Activated CD4-positive, alpha-beta memory T cell treated with anti-CD3 and anti-CD28 coated beads, Interleukin-2, amount 10 ng/mL, durations not matched to agents 7 days and 5 days (primary cell): ENCODE results near the gene CIB1. TPM values are rescaled to one million over a fixed set of nuclear protein-coding genes. Genes with fewer than 3 reads are reported as not detected.
"Not testable (repeated sequence)": the region's sequence is repeated elsewhere in the genome, so short reads cannot be mapped to it uniquely, and the experiment has no call there.

Source experiments
- CTCF ChIA-PET: fragments of 350-600 bp; sonication (Branson Sonifier 250); formaldehyde crosslinking; loops from one replicate; lab custom pipeline; 2021; ENCODE audit warnings: antibody characterized with exemption, inconsistent platforms; lab: Charles Lee
- POLR2A ChIA-PET: fragments of 350-600 bp; sonication (Branson Sonifier 250); formaldehyde crosslinking; loops from one replicate; lab custom pipeline; 2021; ENCODE audit warnings: antibody characterized with exemption; lab: Charles Lee
- DNase-seq: peaks from one replicate; pipeline ENCODE4 v3.0.0-alpha.2; 2020
- H3K27ac Mint-ChIP-seq: one replicate; pipeline ENCODE4 v1.8.0; 2021; ENCODE audit warnings: mild to moderate bottlenecking, mixed read lengths
- H3K27me3 Mint-ChIP-seq: one replicate; pipeline ENCODE4 v1.8.0; 2021; ENCODE audit warnings: mixed read lengths
- H3K36me3 Mint-ChIP-seq: one replicate; pipeline ENCODE4 v1.8.0; 2021; ENCODE audit warnings: low read depth, mixed read lengths
- H3K4me1 Mint-ChIP-seq: one replicate; pipeline ENCODE4 v1.8.0; 2021; ENCODE audit warnings: mixed read lengths
- H3K4me3 Mint-ChIP-seq: one replicate; pipeline ENCODE4 v1.8.0; 2021; ENCODE audit warnings: mild to moderate bottlenecking, mixed read lengths
- H3K9me3 Mint-ChIP-seq: one replicate; pipeline ENCODE4 v1.8.0; 2021; ENCODE audit warnings: mixed read lengths
- total RNA-seq, 2 experiments: library from RNA; stranded (reverse); gene quantifications; one replicate each; pipeline ENCODE4 v1.2.3, GENCODE V29; 2021

Gene CIB1
- total RNA-seq, 2 experiments from 2014 or later, result 118 to 120 TPM

GRCh38 chr15:90262426-90262825 is 28.7 kb upstream of the CIB1 start:
- Mint-ChIP-seq H3K36me3 (peaks cover 6% of the 10 kb centered on the region), H3K4me1 (peaks cover 52% of the 10 kb centered on the region), H3K27me3 (no peaks in the 10 kb centered on the region), H3K27ac (no peak overlapping the region), H3K9me3 (no peaks in the 10 kb centered on the region), H3K4me3 (no peak overlapping the region)
- POLR2A ChIA-PET, result interaction anchor here (1.5 to 4.4 kb wide), 2 partner anchors 29 to 31 kb away, joined by 5 to 27 read pairs; partner anchors contain the start of genes CIB1 and GDPGP1
- CTCF ChIA-PET, result no interaction called here
- DNase-seq, result no peak

- Mint-ChIP-seq H3K27ac (no peak overlapping the region), H3K4me3 (no peak overlapping the region), H3K27me3 (no peaks in the 10 kb centered on the region), H3K4me1 (peaks cover 51% of the 10 kb centered on the region), H3K36me3 (peaks cover 5% of the 10 kb centered on the region), H3K9me3 (no peaks in the 10 kb centered on the region)
- no peak for DNase-seq
- CTCF ChIA-PET, result interaction anchor here (1.8 to 2.0 kb wide), 2 partner anchors 13 to 31 kb away, joined by 4 to 6 read pairs; partner anchors contain the start of gene TTLL13
- POLR2A ChIA-PET, result interaction anchor here (1.5 to 4.4 kb wide), 2 partner anchors 28 to 30 kb away, joined by 5 to 27 read pairs; partner anchors contain the start of genes CIB1 and GDPGP1
These were observed 28.1 kb upstream of the CIB1 start for GRCh38 chr15:90261811-90262210.

- not testable (repeated sequence) for DNase-seq, H3K27ac Mint-ChIP-seq, H3K9me3 Mint-ChIP-seq, H3K4me3 Mint-ChIP-seq, H3K27me3 Mint-ChIP-seq, H3K36me3 Mint-ChIP-seq
- CTCF ChIA-PET, result interaction anchor here (0.7 to 2.0 kb wide), 3 partner anchors 12 to 33 kb away, joined by 3 to 6 read pairs (median 4); partner anchors contain the start of gene TTLL13
- POLR2A ChIA-PET, result interaction anchor here (1.5 to 4.4 kb wide), 2 partner anchors 27 to 29 kb away, joined by 5 to 27 read pairs; partner anchors contain the start of genes CIB1 and GDPGP1
- peaks cover 47% of the 10 kb centered on the region for H3K4me1 Mint-ChIP-seq
These were observed 27.0 kb upstream of the CIB1 start for GRCh38 chr15:90260731-90261130.

GRCh38 chr15:90259524-90259923 is 25.8 kb upstream of the CIB1 start:
- CTCF ChIA-PET, result interaction anchor here (0.6 to 1.6 kb wide), 2 partner anchors 42 to 592 kb away, joined by 4 to 6 read pairs; no protein-coding TSS in a partner anchor
- Mint-ChIP-seq H3K9me3 (no peaks in the 10 kb centered on the region), H3K27me3 (no peaks in the 10 kb centered on the region), H3K36me3 (peaks cover 2% of the 10 kb centered on the region), H3K4me3 (no peak overlapping the region), H3K4me1 (peaks cover 43% of the 10 kb centered on the region), H3K27ac (peak overlapping the region; percentile 66)
- POLR2A ChIA-PET, result interaction anchor here (0.8 to 1.4 kb wide), 3 partner anchors 11 to 27 kb away, joined by 3 to 12 read pairs (median 4); partner anchors contain the start of genes CIB1 and GDPGP1
- DNase-seq, result no peak

GRCh38 chr15:90257776-90258175 is 24.0 kb upstream of the CIB1 start:
- CTCF ChIA-PET, result no interaction called here
- no peaks in the 10 kb centered on the region for H3K9me3 Mint-ChIP-seq
- no peak overlapping the region for H3K4me3 Mint-ChIP-seq
- H3K4me1 Mint-ChIP-seq, result peaks cover 34% of the 10 kb centered on the region
- H3K27me3 Mint-ChIP-seq, result no peaks in the 10 kb centered on the region
- POLR2A ChIA-PET, result interaction anchor here (1.0 to 1.3 kb wide), 3 partner anchors 9 to 25 kb away, joined by 3 read pairs; no protein-coding TSS in a partner anchor
- H3K27ac Mint-ChIP-seq, result peak overlapping the region; percentile 41
- DNase-seq, result no peak
- H3K36me3 Mint-ChIP-seq, result peaks cover 2% of the 10 kb centered on the region

GRCh38 chr15:90249203-90249863 is 15.6 kb upstream of the CIB1 start, which contains the start of gene TTLL13:
Gene TTLL13, plus strand, starts transcription at chr15:90249556. Its CDS starts 1,075 bp downstream, at chr15:90250631.
- Mint-ChIP-seq H3K27me3 (peaks cover 3% of the 10 kb centered on the region), H3K4me1 (peaks cover 18% of the 10 kb centered on the region), H3K36me3 (no peaks in the 10 kb centered on the region), H3K4me3 (peak within 1 kb of the TSS; percentile 58), H3K9me3 (no peaks in the 10 kb centered on the region), H3K27ac (no peak within 1 kb of the TSS)
- ChIA-PET CTCF (interaction anchor here (0.9 to 2.1 kb wide), 7 partner anchors 12 to 70 kb away, joined by 3 to 7 read pairs (median 6); no protein-coding TSS in a partner anchor), POLR2A (interaction anchor here (1.4 to 3.8 kb wide), 4 partner anchors 9 to 49 kb away, joined by 3 to 38 read pairs (median 7); partner anchors contain the start of genes CIB1, GDPGP1, NGRN and SEMA4B)
- peak; percentile 84 for DNase-seq

- DNase-seq, result no peak
- no peaks in the 10 kb centered on the region for H3K9me3 Mint-ChIP-seq
- H3K36me3 Mint-ChIP-seq, result no peaks in the 10 kb centered on the region
- peak overlapping the region; percentile 57 for H3K4me3 Mint-ChIP-seq
- peaks cover 3% of the 10 kb centered on the region for H3K27me3 Mint-ChIP-seq
- POLR2A ChIA-PET, result interaction anchor here (1.4 to 3.8 kb wide), 4 partner anchors 9 to 48 kb away, joined by 3 to 38 read pairs (median 7); partner anchors contain the start of genes CIB1, GDPGP1, NGRN and SEMA4B
- CTCF ChIA-PET, result interaction anchor here (0.9 to 2.1 kb wide), 8 partner anchors 12 to 71 kb away, joined by 3 to 7 read pairs (median 5); no protein-coding TSS in a partner anchor
- H3K27ac Mint-ChIP-seq, result no peak overlapping the region
- peaks cover 18% of the 10 kb centered on the region for H3K4me1 Mint-ChIP-seq
These were observed 15.1 kb upstream of the CIB1 start for GRCh38 chr15:90248789-90249202.

GRCh38 chr15:90243943-90244639 is 10.3 kb upstream of the CIB1 start:
- H3K4me3 Mint-ChIP-seq, result no peak overlapping the region
- no peaks in the 10 kb centered on the region for H3K27me3 Mint-ChIP-seq
- peaks cover 13% of the 10 kb centered on the region for H3K36me3 Mint-ChIP-seq
- no peak for DNase-seq
- H3K9me3 Mint-ChIP-seq, result no peaks in the 10 kb centered on the region
- H3K27ac Mint-ChIP-seq, result no peak overlapping the region
- H3K4me1 Mint-ChIP-seq, result peaks cover 11% of the 10 kb centered on the region
- POLR2A ChIA-PET, result interaction anchor here (0.5 to 2.6 kb wide), 2 partner anchors 11 to 259 kb away, joined by 3 to 12 read pairs; partner anchors contain the start of genes CIB1 and GDPGP1
- CTCF ChIA-PET, result interaction anchor here (1.1 kb wide), 1 partner anchor 26 kb away, joined by 3 read pairs; no protein-coding TSS in a partner anchor

- no peak overlapping the region for H3K27ac Mint-ChIP-seq
- ChIA-PET CTCF (no interaction called here), POLR2A (no interaction called here)
- no peaks in the 10 kb centered on the region for H3K9me3 Mint-ChIP-seq
- peaks cover 14% of the 10 kb centered on the region for H3K4me1 Mint-ChIP-seq
- H3K4me3 Mint-ChIP-seq, result no peak overlapping the region
- no peak for DNase-seq
- H3K27me3 Mint-ChIP-seq, result no peaks in the 10 kb centered on the region
- H3K36me3 Mint-ChIP-seq, result peaks cover 27% of the 10 kb centered on the region
These were observed 7.8 kb upstream of the CIB1 start for GRCh38 chr15:90241343-90242192.

- Mint-ChIP-seq H3K4me3 (no peak overlapping the region), H3K9me3 (no peaks in the 10 kb centered on the region), H3K27me3 (no peaks in the 10 kb centered on the region), H3K36me3 (peaks cover 29% of the 10 kb centered on the region), H3K4me1 (peaks cover 20% of the 10 kb centered on the region), H3K27ac (no peak overlapping the region)
- ChIA-PET CTCF (no interaction called here), POLR2A (no interaction called here)
- no peak for DNase-seq
These were observed 7.1 kb upstream of the CIB1 start for GRCh38 chr15:90240856-90241255.

- DNase-seq, result no peak
- peaks cover 32% of the 10 kb centered on the region for H3K4me1 Mint-ChIP-seq
- CTCF ChIA-PET, result interaction anchor here (1.0 kb wide), 1 partner anchor 43 kb away, joined by 3 read pairs; no protein-coding TSS in a partner anchor
- no peak overlapping the region for H3K27ac Mint-ChIP-seq
- no peaks in the 10 kb centered on the region for H3K27me3 Mint-ChIP-seq
- POLR2A ChIA-PET, result interaction anchor here (1.1 to 1.3 kb wide), 2 partner anchors 18 to 22 kb away, joined by 3 read pairs; no protein-coding TSS in a partner anchor
- peaks cover 29% of the 10 kb centered on the region for H3K36me3 Mint-ChIP-seq
- H3K4me3 Mint-ChIP-seq, result no peak overlapping the region
- H3K9me3 Mint-ChIP-seq, result no peaks in the 10 kb centered on the region
These were observed 5.6 kb upstream of the CIB1 start for GRCh38 chr15:90239371-90239770.
